Measurements from ENCODE around the gene PSMD1.

DNA sequence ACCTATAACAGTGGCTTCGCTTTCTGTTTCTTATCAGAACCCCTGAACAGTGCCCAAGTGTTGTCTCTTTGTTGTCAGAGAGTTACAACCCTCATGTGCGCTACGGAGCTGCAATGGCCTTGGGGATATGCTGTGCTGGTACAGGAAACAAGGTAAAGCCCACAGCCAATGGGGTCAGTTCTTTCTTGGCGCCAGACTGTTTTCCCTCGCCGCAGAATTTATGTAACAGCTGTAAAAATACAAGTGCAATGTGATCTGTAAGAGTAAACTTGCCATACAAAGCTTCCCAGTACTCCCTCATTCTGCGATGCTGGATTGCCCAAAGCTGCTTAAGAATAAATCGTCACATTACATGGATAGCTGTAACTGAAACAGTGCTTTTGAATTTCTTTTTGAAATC is 82.0 kb downstream of the PSMD1 start:
- TF ChIP-seq CTCF (IDR thresholded peaks at IDR 0.05; ENCODE audit: borderline replicate concordance, extremely low read depth, low read length, poor library complexity, severe bottlenecking) (no peak), EZH2 (IDR thresholded peaks at IDR 0.05; ENCODE audit: borderline replicate concordance, low read depth, low read length, severe bottlenecking) (no peak)

Measured in DND-41 (cell line).